ENCODE results near the gene SLC2A1.

- TF ChIP-seq POLR2A (IDR thresholded peaks at IDR 0.05; ENCODE audit: low read length) (no peak), GATA1 (IDR thresholded peaks at IDR 0.05; ENCODE audit: low read depth, low read length) (no peak)
These were observed 25.5 kb downstream of the SLC2A1 start for GRCh38 chr1:42933060-42933586.

Measured in erythroblast (primary cell).